GM19452 (cell line): Measurements from ENCODE around the gene ADGRV1.
A peak's percentile ranks its signal among the peaks of the same experiment; 100 is the strongest.
"Not testable (repeated sequence)": the region's sequence is repeated elsewhere in the genome, so short reads cannot be mapped to it uniquely, and the experiment has no call there.

ENCODE experiments used
- ATAC-seq: cut with Tn5 transposase; IDR thresholded peaks from one replicate; pipeline ENCODE4 v1.9.1; 2021; ENCODE audit not compliant: unreplicated experiment

Gene ADGRV1

DNA sequence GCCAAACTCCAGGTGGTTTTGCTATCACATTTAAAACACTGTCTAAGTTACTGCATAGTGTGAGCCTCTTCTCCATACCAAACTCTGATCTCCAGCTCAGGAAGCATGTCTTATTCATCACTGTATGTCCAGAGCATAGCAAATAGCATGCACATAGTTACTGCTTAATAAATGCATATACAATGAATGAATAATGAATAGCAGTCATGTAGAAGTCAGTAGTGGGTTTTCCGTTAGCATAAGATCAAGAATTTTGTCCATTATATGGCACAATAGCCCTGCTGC lies 495.1 kb downstream of the ADGRV1 start:
- ATAC-seq = no peak

GRCh38 chr5:91058155-91058554 lies 499.6 kb downstream of the ADGRV1 start:
- ATAC-seq = no peak

DNA sequence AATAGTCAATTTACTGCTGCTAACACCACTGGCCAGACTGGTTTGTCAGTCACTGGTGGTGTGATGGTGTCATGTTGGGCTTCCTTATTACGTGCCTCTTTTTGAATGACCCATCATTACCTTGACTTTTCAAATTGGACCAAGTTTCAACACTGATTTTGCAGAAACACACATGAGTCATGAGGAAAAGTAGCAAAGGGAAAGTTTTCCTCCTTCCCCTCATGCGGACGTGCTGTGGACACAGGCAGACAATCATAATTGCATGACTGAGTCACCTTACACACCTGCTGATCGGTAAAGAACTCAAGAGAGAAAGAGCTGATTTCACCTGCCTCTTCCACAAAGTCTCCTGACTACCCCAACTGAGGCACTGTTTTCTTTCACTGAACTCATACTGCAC lies 500.0 kb downstream of the ADGRV1 start:
- no peak for ATAC-seq

- ATAC-seq = peak; percentile 86
Observed at GRCh38 chr5:91059409-91059808, 500.8 kb downstream of the ADGRV1 start.

GRCh38 chr5:91061094-91061493 lies 502.5 kb downstream of the ADGRV1 start:
- no peak for ATAC-seq

DNA sequence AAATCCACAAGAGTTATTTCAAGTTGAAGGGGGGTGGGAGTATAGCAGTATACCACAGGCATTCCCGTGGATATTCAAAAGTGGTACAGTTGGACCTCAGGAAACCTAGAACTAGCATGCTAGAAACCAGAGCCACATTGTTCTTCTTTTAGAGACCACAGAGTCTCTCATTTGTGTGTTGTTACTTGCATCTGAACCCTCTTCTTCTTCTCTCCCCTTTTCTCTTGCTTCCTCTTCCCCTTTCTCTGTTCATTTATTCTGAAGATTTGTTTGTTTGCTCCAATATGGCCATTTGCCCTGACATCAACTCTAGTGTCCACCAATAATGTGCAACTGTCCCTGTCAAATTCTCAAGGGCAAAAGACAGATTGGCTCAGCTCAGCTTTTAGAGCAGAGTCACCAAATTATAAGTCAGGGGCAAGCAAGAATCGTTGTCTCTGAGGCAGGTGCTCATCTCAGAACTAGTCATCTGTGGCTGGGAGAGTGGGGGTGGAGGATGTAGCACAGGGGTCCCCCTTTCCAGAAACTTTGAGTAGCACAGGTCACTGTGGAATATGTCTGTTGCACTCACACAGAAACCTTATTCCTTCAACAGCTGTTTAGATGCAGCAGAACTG lies 503.5 kb downstream of the ADGRV1 start:
- no peak for ATAC-seq

GRCh38 chr5:91063098-91063690 lies 504.6 kb downstream of the ADGRV1 start:
- ATAC-seq = not testable (repeated sequence)

DNA sequence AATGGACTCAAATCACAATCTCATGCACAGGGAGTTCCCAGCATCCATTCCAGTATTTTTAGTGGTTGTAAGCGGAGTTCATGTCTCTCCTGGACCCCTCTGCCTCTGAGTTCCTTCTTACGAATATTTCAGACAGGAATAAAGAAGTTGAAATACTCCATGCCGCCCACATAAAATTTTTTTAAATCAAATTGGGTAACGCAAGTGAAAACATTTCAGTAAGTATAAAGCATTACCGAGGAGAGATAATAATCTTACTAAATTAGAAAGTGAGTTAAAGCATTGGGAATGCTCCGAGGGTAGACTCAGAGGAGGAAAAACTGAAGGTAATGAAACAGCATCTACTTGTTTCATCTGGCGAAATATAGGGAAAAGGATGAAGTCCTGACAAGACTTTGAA lies 506.9 kb downstream of the ADGRV1 start:
- ATAC-seq = no peak

- no peak for ATAC-seq
Observed at GRCh38 chr5:91069364-91069763, 510.8 kb downstream of the ADGRV1 start.

- no peak for ATAC-seq
Observed at GRCh38 chr5:91070761-91071550, 512.4 kb downstream of the ADGRV1 start.

- no peak for ATAC-seq
Observed at GRCh38 chr5:91072881-91073280, 514.3 kb downstream of the ADGRV1 start.

- peak; percentile 73 for ATAC-seq
Observed at GRCh38 chr5:91074615-91075014, 516.0 kb downstream of the ADGRV1 start.

GRCh38 chr5:91076138-91076537 lies 517.5 kb downstream of the ADGRV1 start:
- no peak for ATAC-seq

DNA sequence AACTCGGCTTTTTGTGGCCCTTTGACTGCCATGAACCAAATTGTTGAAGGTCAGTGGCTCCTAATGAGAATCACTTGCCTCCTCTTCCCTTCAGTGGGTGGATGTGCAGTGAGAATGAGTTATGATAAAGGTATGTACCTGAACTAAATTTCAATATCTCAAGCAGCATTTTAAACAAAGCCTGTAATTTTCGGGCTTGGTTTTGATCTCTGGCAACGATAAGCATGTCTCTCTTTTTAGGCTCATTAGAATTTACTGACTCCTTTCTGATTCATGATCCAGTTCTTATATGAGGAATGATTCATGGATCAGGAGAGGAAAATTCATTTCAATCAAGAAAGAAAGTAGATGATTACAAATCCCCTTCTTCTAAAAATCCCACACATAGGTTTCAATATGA lies 519.0 kb downstream of the ADGRV1 start:
- no peak for ATAC-seq

GRCh38 chr5:91079037-91079436 lies 520.4 kb downstream of the ADGRV1 start:
- ATAC-seq = no peak

DNA sequence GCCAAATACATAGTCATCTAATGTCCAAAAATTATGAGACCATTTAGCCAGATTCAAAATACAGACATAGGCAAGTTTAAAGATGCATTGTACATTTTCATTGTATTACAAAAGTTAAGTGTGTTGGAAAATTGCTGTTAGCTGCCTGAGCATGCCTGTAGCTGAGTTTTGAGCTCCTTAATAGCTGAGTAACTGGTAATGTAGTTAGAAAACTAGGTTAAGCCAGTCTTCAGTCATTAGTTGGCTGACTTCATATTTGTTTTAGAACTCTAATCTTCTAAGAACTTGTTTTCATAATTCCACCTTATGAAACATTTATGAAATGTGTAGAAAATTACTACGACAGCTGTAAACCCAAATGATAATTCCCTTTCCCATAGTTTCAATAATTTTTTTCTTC lies 531.2 kb downstream of the ADGRV1 start:
- no peak for ATAC-seq

GRCh38 chr5:91090995-91091394 lies 532.4 kb downstream of the ADGRV1 start:
- ATAC-seq = no peak

- ATAC-seq = no peak
Observed at GRCh38 chr5:91091471-91092234, 533.1 kb downstream of the ADGRV1 start.

GRCh38 chr5:91092859-91093783 lies 534.5 kb downstream of the ADGRV1 start:
- no peak for ATAC-seq

GRCh38 chr5:91095313-91095712 lies 536.7 kb downstream of the ADGRV1 start:
- ATAC-seq = no peak
